Gastroesophageal sphincter (tissue), 4 donors: ENCODE measurements around the gene ARHGEF9. TPM values are rescaled to one million over a fixed set of nuclear protein-coding genes. Genes with fewer than 3 reads are reported as not detected.
A peak's percentile ranks its signal among the peaks of the same experiment; 100 is the strongest.
"Not testable (repeated sequence)": the region's sequence is repeated elsewhere in the genome, so short reads cannot be mapped to it uniquely, and the experiment has no call there.

Source experiments
- ATAC-seq: fragments of 150-250 bp; one replicate; pipeline ENCODE4 v1.9.1; 2016; ENCODE audit warnings: mild to moderate bottlenecking, moderate library complexity
- H3K27ac ChIP-seq, 4 donors: fragments of 200-600 bp; sonication (generic) in 3 of 4; 1 replicate in 3 of 4; 2 replicates in 1 of 4; pipeline ENCODE4 v1.5.1; 2016 to 2019
- H3K27me3 ChIP-seq: fragments of 200-600 bp; sonication (generic); one replicate; pipeline ENCODE4 v1.5.1; 2019
- H3K36me3 ChIP-seq, 2 donors: fragments of 200-600 bp; sonication (generic); one replicate each; pipeline ENCODE4 v1.5.1; 2019; ENCODE audit warnings: control low read depth in 1 of 2
- H3K4me1 ChIP-seq, 3 donors: fragments of 200-600 bp; sonication (generic); 1 replicate in 2 of 3; 2 replicates in 1 of 3; pipeline ENCODE4 v1.5.1; 2016 to 2019; ENCODE audit warnings: control low read depth in 2 of 3
- H3K4me3 ChIP-seq, 2 donors: fragments of 200-600 bp; sonication (generic); one replicate each; pipeline ENCODE4 v1.5.1; 2019; ENCODE audit warnings: mild to moderate bottlenecking in 1 of 2, moderate library complexity in 1 of 2
- H3K9me3 ChIP-seq, 3 donors: fragments of 200-600 bp; sonication (generic); one replicate each; pipeline ENCODE4 v1.5.1; 2017 to 2019; ENCODE audit warnings: control low read depth in 2 of 3
- CTCF ChIP-seq, 4 experiments: fragments of 200-600 bp in 2 of 4; fragments of 450-650 bp in 2 of 4; sonication (generic) in 1 of 4; IDR thresholded peaks; one replicate each; pipeline ENCODE4 v1.5.1; 2017 to 2019; ENCODE audit warnings: antibody characterized with exemption in 4 of 4, mild to moderate bottlenecking in 2 of 4, moderate library complexity in 2 of 4
- EP300 ChIP-seq: sonication (generic); formaldehyde crosslinking; IDR thresholded peaks from one replicate; pipeline ENCODE4 v1.6.1; 2017; ENCODE audit warnings: antibody characterized with exemption, mild to moderate bottlenecking
- POLR2A ChIP-seq, 2 donors: fragments of 450-650 bp; IDR thresholded peaks; one replicate each; pipeline ENCODE4 v1.6.1; 2017; ENCODE audit warnings: antibody characterized with exemption in 2 of 2, mild to moderate bottlenecking in 2 of 2, moderate library complexity in 1 of 2
- POLR2AphosphoS5 ChIP-seq: sonication (generic); formaldehyde crosslinking; IDR thresholded peaks from one replicate; pipeline ENCODE4 v1.6.1; 2017; ENCODE audit warnings: antibody characterized with exemption
- WGBS, 2 donors: methylation state at CpG; one replicate each; pipeline ENCODE4 v1.1.5; 2018; ENCODE audit warnings: low coverage in 1 of 2; 5-methylcytosine and 5-hydroxymethylcytosine counted together
- total RNA-seq, 4 donors: library from RNA; depleted of rRNA; stranded (reverse); fragments of >200 nt; gene quantifications; one replicate each; pipeline ENCODE4 v1.1.0, GENCODE V29; 2016

ARHGEF9 gene
- total RNA-seq, 4 donors from 2014 or later, result 20.0 to 40.3 (median 31.4) TPM

- no peak overlapping the region for H3K4me3 ChIP-seq
- no peaks in the 10 kb centered on the region for H3K9me3 ChIP-seq
- no peaks in the 10 kb centered on the region for H3K36me3 ChIP-seq
- no peaks in the 10 kb centered on the region for H3K4me1 ChIP-seq
- WGBS, 2 donors, result 60 to 100% methylated on average over 1 of the region's 2 CpGs
- no peak overlapping the region for H3K27ac ChIP-seq
- TF ChIP-seq CTCF (IDR thresholded peaks at IDR 0.05) (no peak), POLR2AphosphoS5 (no peak), EP300 (no peak), POLR2A (IDR thresholded peaks at IDR 0.05) (no peak)
- no peaks in the 10 kb centered on the region for H3K27me3 ChIP-seq
- ATAC-seq, result no peak
These were observed 25.7 kb upstream of the ARHGEF9 start for GRCh38 chrX:63810746-63811145.

GRCh38 chrX:63809173-63809572 is 24.2 kb upstream of the ARHGEF9 start:
- TF ChIP-seq POLR2A (IDR thresholded peaks at IDR 0.05), result no peak
- no peak for TF ChIP-seq CTCF (IDR thresholded peaks at IDR 0.05)
- no peak for TF ChIP-seq EP300
- TF ChIP-seq POLR2AphosphoS5, result no peak
- H3K27ac ChIP-seq, result no peak overlapping the region
- ATAC-seq, result no peak
- no peaks in the 10 kb centered on the region for H3K27me3 ChIP-seq
- no peaks in the 10 kb centered on the region for H3K4me1 ChIP-seq
- H3K36me3 ChIP-seq, result no peaks in the 10 kb centered on the region
- WGBS, 2 donors, result 34 to 76% methylated on average over 3 of the region's 3 CpGs
- no peak overlapping the region for H3K4me3 ChIP-seq
- H3K9me3 ChIP-seq, result no peaks in the 10 kb centered on the region

- not testable (repeated sequence) for H3K27ac ChIP-seq, H3K4me1 ChIP-seq, H3K9me3 ChIP-seq, H3K36me3 ChIP-seq, ATAC-seq, H3K4me3 ChIP-seq, H3K27me3 ChIP-seq
- 84 to 100% methylated on average over 1 to 2 of the region's 2 CpGs for WGBS, 2 donors
These were observed 10.4 kb upstream of the ARHGEF9 start for GRCh38 chrX:63795406-63795805.

GRCh38 chrX:63785708-63786040 is 660 bp upstream of the ARHGEF9 start:
- Histone ChIP-seq H3K27ac (no peak overlapping the region), H3K9me3 (no peaks in the 10 kb centered on the region), H3K27me3 (no peaks in the 10 kb centered on the region), H3K4me1 (peaks cover 0 to 11% (median 0%) of the 10 kb centered on the region in 3 donors), H3K36me3 (no peaks in the 10 kb centered on the region), H3K4me3 (peak overlapping the region; percentile 58 to 70)
- WGBS, 2 donors, result 48 to 55% methylated on average over 4 of the region's 4 CpGs
- TF ChIP-seq POLR2A (IDR thresholded peaks at IDR 0.05), result no peak
- TF ChIP-seq CTCF (IDR thresholded peaks at IDR 0.05), result no peak
- TF ChIP-seq EP300, result no peak
- no peak for TF ChIP-seq POLR2AphosphoS5
- no peak for ATAC-seq

GRCh38 chrX:63784346-63784901 is 590 bp downstream of the ARHGEF9 start:
- Histone ChIP-seq H3K9me3 (no peaks in the 10 kb centered on the region), H3K27me3 (no peaks in the 10 kb centered on the region), H3K36me3 (no peaks in the 10 kb centered on the region), H3K4me3 (peak overlapping the region; percentile 58 to 70), H3K4me1 (peaks cover 0 to 11% (median 0%) of the 10 kb centered on the region in 3 donors), H3K27ac (peak overlapping the region in 2 of 4 donors; percentile 43 to 73)
- ATAC-seq, result peak; percentile 29
- TF ChIP-seq POLR2A (IDR thresholded peaks at IDR 0.05) (no peak), POLR2AphosphoS5 (no peak), EP300 (no peak), CTCF (IDR thresholded peaks at IDR 0.05) (no peak)
- 0 to 20% methylated on average over 1 of the region's 4 CpGs for WGBS, 2 donors
